LoVo (cell line): ENCODE results near the gene SNX24.

Experiments
- DNase-seq: peaks from one replicate; pipeline ENCODE4 v3.0.0-alpha.2; 2016; ENCODE audit warnings: low spot score

SNX24 gene

GRCh38 chr5:122919969-122920368, 74.6 kb downstream of the SNX24 start:
- no peak for DNase-seq

- no peak for DNase-seq
Measured at GRCh38 chr5:122921826-122922225, 76.4 kb downstream of the SNX24 start.

GRCh38 chr5:122924203-122924602, 78.8 kb downstream of the SNX24 start:
- no peak for DNase-seq

- no peak for DNase-seq
Measured at GRCh38 chr5:122924719-122925395, 79.4 kb downstream of the SNX24 start.

- no peak for DNase-seq
Measured at GRCh38 chr5:122929001-122929400, 83.6 kb downstream of the SNX24 start.

GRCh38 chr5:122929980-122930379, 84.6 kb downstream of the SNX24 start:
- no peak for DNase-seq

GRCh38 chr5:122933956-122934355, 88.5 kb downstream of the SNX24 start:
- no peak for DNase-seq

- no peak for DNase-seq
Measured at GRCh38 chr5:122936088-122936487, 90.7 kb downstream of the SNX24 start.

GRCh38 chr5:122937914-122938313, 92.5 kb downstream of the SNX24 start:
- no peak for DNase-seq

- DNase-seq, result no peak
Measured at GRCh38 chr5:122940890-122941289, 95.5 kb downstream of the SNX24 start.

GRCh38 chr5:122941737-122942136, 96.3 kb downstream of the SNX24 start:
- DNase-seq, result no peak

- no peak for DNase-seq
Measured at GRCh38 chr5:122942164-122942914, 96.9 kb downstream of the SNX24 start.

- no peak for DNase-seq
Measured at GRCh38 chr5:122943050-122943698, 97.8 kb downstream of the SNX24 start.

GRCh38 chr5:122944051-122944450, 98.6 kb downstream of the SNX24 start:
- DNase-seq, result no peak

- no peak for DNase-seq
Measured at GRCh38 chr5:122947372-122947771, 102.0 kb downstream of the SNX24 start.

- DNase-seq, result no peak
Measured at GRCh38 chr5:122947772-122948171, 102.4 kb downstream of the SNX24 start.

- DNase-seq, result no peak
Measured at GRCh38 chr5:122948319-122948718, 102.9 kb downstream of the SNX24 start.

- no peak for DNase-seq
Measured at GRCh38 chr5:122951658-122952057, 106.2 kb downstream of the SNX24 start.

- no peak for DNase-seq
Measured at GRCh38 chr5:122954719-122955118, 109.3 kb downstream of the SNX24 start.

- DNase-seq, result no peak
Measured at GRCh38 chr5:122957457-122957856, 112.0 kb downstream of the SNX24 start.

- DNase-seq, result no peak
Measured at GRCh38 chr5:122959740-122960445, 114.5 kb downstream of the SNX24 start.

- no peak for DNase-seq
Measured at GRCh38 chr5:122963305-122963704, 117.9 kb downstream of the SNX24 start.

- DNase-seq, result no peak
Measured at GRCh38 chr5:122965111-122965510, 119.7 kb downstream of the SNX24 start.
